ENCODE measurements around the gene MOV10L1. TPM values are rescaled to one million over a fixed set of nuclear protein-coding genes. Genes with fewer than 3 reads are reported as not detected.

Gene MOV10L1
- total RNA-seq, 1 donor from 2014 or later = 1.1 TPM

- Mint-ChIP-seq H3K4me1 (ENCODE audit: low read depth) (peaks cover 46% of the 10 kb centered on the region), H3K27ac (ENCODE audit: unreplicated experiment) (peak overlapping the region; percentile 38), H3K4me3 (ENCODE audit: unreplicated experiment) (no peak overlapping the region), H3K27me3 (ENCODE audit: low read depth) (no peaks in the 10 kb centered on the region), H3K36me3 (ENCODE audit: low read depth) (no peaks in the 10 kb centered on the region), H3K9me3 (ENCODE audit: low read depth) (no peaks in the 10 kb centered on the region)
- DNase-seq (ENCODE audit: low spot score) = no peak
- no peak for TF ChIP-seq CTCF (IDR thresholded peaks at IDR 0.05)
These were observed 21.2 kb downstream of the MOV10L1 start for GRCh38 chr22:50111056-50111455.

GRCh38 chr22:50112151-50113118 lies 22.6 kb downstream of the MOV10L1 start:
- Mint-ChIP-seq H3K27ac (ENCODE audit: unreplicated experiment) (peak overlapping the region; percentile 91), H3K27me3 (ENCODE audit: low read depth) (no peaks in the 10 kb centered on the region), H3K4me1 (ENCODE audit: low read depth) (peaks cover 45% of the 10 kb centered on the region), H3K36me3 (ENCODE audit: low read depth) (no peaks in the 10 kb centered on the region), H3K9me3 (ENCODE audit: low read depth) (no peaks in the 10 kb centered on the region), H3K4me3 (ENCODE audit: unreplicated experiment) (no peak overlapping the region)
- no peak for TF ChIP-seq CTCF (IDR thresholded peaks at IDR 0.05)
- DNase-seq (ENCODE audit: low spot score) = no peak

- DNase-seq (ENCODE audit: low spot score) = no peak
- H3K36me3 Mint-ChIP-seq (ENCODE audit: low read depth) = no peaks in the 10 kb centered on the region
- peak overlapping the region; percentile 89 for H3K27ac Mint-ChIP-seq (ENCODE audit: unreplicated experiment)
- H3K4me3 Mint-ChIP-seq (ENCODE audit: unreplicated experiment) = peak overlapping the region; percentile 46
- H3K27me3 Mint-ChIP-seq (ENCODE audit: low read depth) = no peaks in the 10 kb centered on the region
- H3K4me1 Mint-ChIP-seq (ENCODE audit: low read depth) = peaks cover 54% of the 10 kb centered on the region
- no peaks in the 10 kb centered on the region for H3K9me3 Mint-ChIP-seq (ENCODE audit: low read depth)
- no peak for TF ChIP-seq CTCF (IDR thresholded peaks at IDR 0.05)
These were observed 24.6 kb downstream of the MOV10L1 start for GRCh38 chr22:50114221-50115021.

- H3K27ac Mint-ChIP-seq (ENCODE audit: unreplicated experiment) = peak overlapping the region; percentile 71
- TF ChIP-seq CTCF (IDR thresholded peaks at IDR 0.05) = no peak
- peaks cover 59% of the 10 kb centered on the region for H3K4me1 Mint-ChIP-seq (ENCODE audit: low read depth)
- H3K9me3 Mint-ChIP-seq (ENCODE audit: low read depth) = no peaks in the 10 kb centered on the region
- no peaks in the 10 kb centered on the region for H3K27me3 Mint-ChIP-seq (ENCODE audit: low read depth)
- H3K36me3 Mint-ChIP-seq (ENCODE audit: low read depth) = no peaks in the 10 kb centered on the region
- H3K4me3 Mint-ChIP-seq (ENCODE audit: unreplicated experiment) = no peak overlapping the region
- DNase-seq (ENCODE audit: low spot score) = no peak
These were observed 25.9 kb downstream of the MOV10L1 start for GRCh38 chr22:50115693-50116092.

- DNase-seq (ENCODE audit: low spot score) = no peak
- no peak for TF ChIP-seq CTCF (IDR thresholded peaks at IDR 0.05)
- Mint-ChIP-seq H3K9me3 (ENCODE audit: low read depth) (no peaks in the 10 kb centered on the region), H3K4me3 (ENCODE audit: unreplicated experiment) (no peak overlapping the region), H3K4me1 (ENCODE audit: low read depth) (peaks cover 50% of the 10 kb centered on the region), H3K27ac (ENCODE audit: unreplicated experiment) (no peak overlapping the region), H3K36me3 (ENCODE audit: low read depth) (no peaks in the 10 kb centered on the region), H3K27me3 (ENCODE audit: low read depth) (no peaks in the 10 kb centered on the region)
These were observed 27.5 kb downstream of the MOV10L1 start for GRCh38 chr22:50117168-50117762.
